Tongue (tissue), 2 donors: ENCODE measurements around the gene UBAP2. TPM values are rescaled to one million over a fixed set of nuclear protein-coding genes. Genes with fewer than 3 reads are reported as not detected.

ENCODE experiments used
- small RNA-seq: library from RNA; depleted of rRNA; stranded (forward); fragments of <200 nt; gene quantifications from one replicate; pipeline ENCODE3, GENCODE V24; 2014; ENCODE audit warnings: low replicate concordance
- total RNA-seq: library from RNA; depleted of rRNA; stranded (reverse); fragments of >200 nt; gene quantifications from one replicate; pipeline ENCODE4 v1.2.3, GENCODE V29; 2014

Gene UBAP2
- total RNA-seq, 1 donor from 2014 or later: 60.4 TPM

Small RNA genes lying within 50 kb of the gene (small RNA-seq; reads per million reads assigned to genes)
- 0.06 reads per million for gene RN7SKP114
- gene SNORD121A: 110 reads per million, percentile 97 among the genes with 10 or more reads in this experiment
- not detected for gene SNORD121B

Other genes starting within 250 kb of the UBAP2 start
- 26.1 TPM for gene UBE2R2, start 231.7 kb downstream of the UBAP2 start, total RNA-seq
- 26.3 TPM for gene DCAF12, start 77.8 kb upstream of the UBAP2 start, total RNA-seq
- 33.8 TPM for gene UBAP1, start 130.2 kb upstream of the UBAP2 start, total RNA-seq